KMS-11 (cell line): ENCODE measurements around the gene LRRC1.
A peak's percentile ranks its signal among the peaks of the same experiment; 100 is the strongest.

Source experiments
- H2AFZ ChIP-seq: fragments of 200-600 bp; sonication (generic); 2 replicates; pipeline ENCODE4 v1.6.1; 2016; ENCODE audit warnings: antibody characterized with exemption, mixed run types, low read depth
- H3K27ac ChIP-seq: fragments of 200-600 bp; sonication (generic); 2 replicates; pipeline ENCODE4 v1.6.1; 2016; ENCODE audit warnings: mild to moderate bottlenecking, mixed run types
- H3K27me3 ChIP-seq: fragments of 200-600 bp; sonication (generic); 2 replicates; pipeline ENCODE4 v1.6.1; 2017; ENCODE audit warnings: mild to moderate bottlenecking, low read depth, mixed run types, moderate library complexity; ENCODE audit not compliant: insufficient read depth
- H3K36me3 ChIP-seq: fragments of 200-600 bp; sonication (generic); 2 replicates; pipeline ENCODE4 v1.6.1; 2017; ENCODE audit warnings: mild to moderate bottlenecking, mixed run types; ENCODE audit not compliant: insufficient read depth
- H3K4me1 ChIP-seq: fragments of 200-600 bp; sonication (generic); 2 replicates; pipeline ENCODE4 v1.6.1; 2016; ENCODE audit warnings: mild to moderate bottlenecking, low read depth, mixed run types; ENCODE audit not compliant: poor library complexity, severe bottlenecking
- H3K4me2 ChIP-seq: fragments of 200-600 bp; sonication (generic); 2 replicates; pipeline ENCODE4 v1.7.0; 2016; ENCODE audit warnings: mild to moderate bottlenecking, mixed run types
- H3K4me3 ChIP-seq: fragments of 200-600 bp; sonication (generic); IDR thresholded peaks from 2 replicates; pipeline ENCODE4 v1.6.1; 2017; ENCODE audit warnings: low read depth, low read length, mixed read lengths; ENCODE audit not compliant: insufficient read depth
- H3K79me2 ChIP-seq: fragments of 200-600 bp; sonication (generic); 2 replicates; pipeline ENCODE4 v1.6.1; 2016; ENCODE audit warnings: low read depth, mixed run types; ENCODE audit not compliant: insufficient read depth
- H3K9ac ChIP-seq: fragments of 200-600 bp; sonication (generic); 2 replicates; pipeline ENCODE4 v1.6.1; 2016; ENCODE audit warnings: mild to moderate bottlenecking, mixed run types
- H4K20me1 ChIP-seq: fragments of 200-600 bp; sonication (generic); 2 replicates; pipeline ENCODE4 v1.6.1; 2016; ENCODE audit warnings: mild to moderate bottlenecking, mixed run types; ENCODE audit not compliant: insufficient read depth
- TF ChIP-seq, protein P1 (sequence below): fragments of 200-600 bp; sonication (generic); conservative IDR thresholded peaks from 2 replicates; pipeline ENCODE4 v1.6.1; 2017; ENCODE audit warnings: low read depth, mild to moderate bottlenecking, antibody characterized with exemption, low read length, moderate library complexity, mixed read lengths

The LRRC1 gene

DNA sequence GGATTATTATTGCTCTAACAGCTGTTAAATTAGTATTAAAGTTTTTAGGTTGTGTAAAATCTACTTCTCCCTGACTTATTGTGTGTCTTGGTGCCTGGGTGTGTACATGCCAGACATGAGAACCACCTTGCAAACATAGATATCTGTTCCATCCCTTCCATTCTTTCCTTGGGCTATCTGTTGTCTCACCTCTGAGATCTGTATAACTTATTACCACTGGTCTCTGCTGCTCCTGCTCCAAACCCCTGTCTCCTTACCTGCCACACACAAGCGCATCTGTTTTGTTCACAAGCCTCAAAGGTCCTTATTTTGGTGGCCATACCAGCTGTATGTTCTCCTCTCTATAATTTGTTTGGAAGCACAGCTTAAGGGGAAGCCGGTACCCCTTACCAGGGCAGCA lies 2.5 kb downstream of the LRRC1 start:
- Histone ChIP-seq H3K4me1 (peaks cover 64% of the 10 kb centered on the region), H3K4me3 (no peak overlapping the region)

GRCh38 chr6:53799340-53799739 lies 4.5 kb downstream of the LRRC1 start:
- Histone ChIP-seq H3K4me2 (no peak overlapping the region), H3K4me1 (peaks cover 70% of the 10 kb centered on the region), H2AFZ (no peak overlapping the region), H3K27me3 (no peaks in the 10 kb centered on the region), H3K9ac (no peak overlapping the region), H4K20me1 (no peaks in the 10 kb centered on the region), H3K79me2 (peaks cover 91% of the 10 kb centered on the region), H3K4me3 (no peak overlapping the region), H3K36me3 (no peaks in the 10 kb centered on the region), H3K27ac (no peak overlapping the region)
- TF ChIP-seq, protein P1, sequence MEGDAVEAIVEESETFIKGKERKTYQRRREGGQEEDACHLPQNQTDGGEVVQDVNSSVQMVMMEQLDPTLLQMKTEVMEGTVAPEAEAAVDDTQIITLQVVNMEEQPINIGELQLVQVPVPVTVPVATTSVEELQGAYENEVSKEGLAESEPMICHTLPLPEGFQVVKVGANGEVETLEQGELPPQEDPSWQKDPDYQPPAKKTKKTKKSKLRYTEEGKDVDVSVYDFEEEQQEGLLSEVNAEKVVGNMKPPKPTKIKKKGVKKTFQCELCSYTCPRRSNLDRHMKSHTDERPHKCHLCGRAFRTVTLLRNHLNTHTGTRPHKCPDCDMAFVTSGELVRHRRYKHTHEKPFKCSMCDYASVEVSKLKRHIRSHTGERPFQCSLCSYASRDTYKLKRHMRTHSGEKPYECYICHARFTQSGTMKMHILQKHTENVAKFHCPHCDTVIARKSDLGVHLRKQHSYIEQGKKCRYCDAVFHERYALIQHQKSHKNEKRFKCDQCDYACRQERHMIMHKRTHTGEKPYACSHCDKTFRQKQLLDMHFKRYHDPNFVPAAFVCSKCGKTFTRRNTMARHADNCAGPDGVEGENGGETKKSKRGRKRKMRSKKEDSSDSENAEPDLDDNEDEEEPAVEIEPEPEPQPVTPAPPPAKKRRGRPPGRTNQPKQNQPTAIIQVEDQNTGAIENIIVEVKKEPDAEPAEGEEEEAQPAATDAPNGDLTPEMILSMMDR, result no peak

More for the DNA sequence above, 2.5 kb downstream of the LRRC1 start:
- H3K4me2 ChIP-seq, result peak overlapping the region; percentile 88; the same call in 1 of the 2 replicates
- TF ChIP-seq, protein P1, result no peak
- no peaks in the 10 kb centered on the region for H4K20me1 ChIP-seq
- peaks cover 74% of the 10 kb centered on the region for H3K79me2 ChIP-seq
- H3K9ac ChIP-seq, result no peak overlapping the region
- H3K27me3 ChIP-seq, result no peaks in the 10 kb centered on the region
- H3K36me3 ChIP-seq, result no peaks in the 10 kb centered on the region
- no peak overlapping the region for H3K27ac ChIP-seq
- H2AFZ ChIP-seq, result no peak overlapping the region

GRCh38 chr6:53801022-53801421 lies 6.2 kb downstream of the LRRC1 start:
- Histone ChIP-seq H3K4me2 (no peak overlapping the region; the same call in 1 of the 2 replicates), H2AFZ (no peak overlapping the region), H3K79me2 (peaks cover 97% of the 10 kb centered on the region), H4K20me1 (no peaks in the 10 kb centered on the region), H3K27me3 (no peaks in the 10 kb centered on the region), H3K4me1 (peaks cover 87% of the 10 kb centered on the region), H3K4me3 (no peak overlapping the region), H3K36me3 (no peaks in the 10 kb centered on the region), H3K27ac (no peak overlapping the region), H3K9ac (no peak overlapping the region)
- TF ChIP-seq, protein P1, result no peak

GRCh38 chr6:53802582-53802981 lies 7.8 kb downstream of the LRRC1 start:
- no peak overlapping the region for H3K27ac ChIP-seq
- no peaks in the 10 kb centered on the region for H3K36me3 ChIP-seq
- no peak overlapping the region for H2AFZ ChIP-seq
- H4K20me1 ChIP-seq, result no peaks in the 10 kb centered on the region
- TF ChIP-seq, protein P1, result no peak
- peaks cover 89% of the 10 kb centered on the region for H3K4me1 ChIP-seq
- peaks cover 97% of the 10 kb centered on the region for H3K79me2 ChIP-seq
- H3K9ac ChIP-seq, result no peak overlapping the region
- H3K27me3 ChIP-seq, result no peaks in the 10 kb centered on the region
- H3K4me2 ChIP-seq, result no peak overlapping the region
- H3K4me3 ChIP-seq, result no peak overlapping the region
